ENCODE results near the gene KRR1. TPM values are rescaled to one million over a fixed set of nuclear protein-coding genes. Genes with fewer than 3 reads are reported as not detected.

The KRR1 gene
- total and polyA plus RNA-seq, 3 donors (not counting 1 experiment from before 2014, with no cell fraction given), result 36.7 to 99.1 (median 41.0) TPM

Other genes starting within 250 kb of the KRR1 start
- 1 to 10 TPM; 6.4 to 8.5 TPM for gene CAPS2, start 181.3 kb downstream of the KRR1 start, total RNA-seq
- 1.6 TPM for gene CAPS2, start 181.3 kb downstream of the KRR1 start, polyA plus RNA-seq
- gene GLIPR1L1, start 176.9 kb downstream of the KRR1 start, total RNA-seq, result not detected
- gene GLIPR1L1, start 176.9 kb downstream of the KRR1 start, polyA plus RNA-seq, result not detected
- 1 to 10 TPM in 1 of 2 donors, under 1 TPM in 1; 0.80 to 1.2 TPM for gene GLIPR1L2, start 120.5 kb downstream of the KRR1 start, total RNA-seq
- gene GLIPR1L2, start 120.5 kb downstream of the KRR1 start, polyA plus RNA-seq, result 0.42 TPM
- 10 to 100 TPM; 92.4 to 96.0 TPM for gene GLIPR1, start 30.9 kb downstream of the KRR1 start, total RNA-seq
- 74.1 TPM for gene GLIPR1, start 30.9 kb downstream of the KRR1 start, polyA plus RNA-seq

Data from mammary epithelial cell (primary cell).